Spleen (tissue), 11 donors: ENCODE results near the gene ZNF354C. TPM values are rescaled to one million over a fixed set of nuclear protein-coding genes. Genes with fewer than 3 reads are reported as not detected.

Experiments used
- DNase-seq: peaks from one replicate; pipeline ENCODE4 v3.0.0-alpha.2; 2020
- H3K27ac ChIP-seq, 8 donors: fragments of 200-600 bp; sonication (generic) in 7 of 8; 1 replicate in 4 of 8; 2 replicates in 4 of 8; pipeline versions ENCODE4 v1.5.0 to v1.8.0; 2016 to 2021; ENCODE audit warnings: inconsistent platforms in 4 of 8, mild to moderate bottlenecking in 4 of 8, moderate library complexity in 1 of 8
- H3K27me3 ChIP-seq, 7 donors: fragments of 200-600 bp; sonication (generic) in 6 of 7; replicated peaks in 1 of 7; 1 replicate in 4 of 7; 2 replicates in 3 of 7; pipeline versions ENCODE4 v1.5.0 to v1.8.0; 2016 to 2021; ENCODE audit warnings: inconsistent platforms in 3 of 7, mild to moderate bottlenecking in 1 of 7
- H3K36me3 ChIP-seq, 6 donors: fragments of 200-600 bp; sonication (generic) in 5 of 6; 1 replicate in 4 of 6; 2 replicates in 2 of 6; pipeline versions ENCODE4 v1.5.0 to v1.8.0; 2016 to 2021; ENCODE audit warnings: inconsistent platforms in 2 of 6
- H3K4me1 ChIP-seq, 6 donors: fragments of 200-600 bp; sonication (generic) in 5 of 6; 1 replicate in 3 of 6; 2 replicates in 3 of 6; pipeline versions ENCODE4 v1.5.0 to v1.8.0; 2016 to 2021; ENCODE audit warnings: inconsistent platforms in 3 of 6
- H3K4me3 ChIP-seq, 8 donors: fragments of 200-600 bp; sonication (generic) in 7 of 8; 1 replicate in 4 of 8; 2 replicates in 4 of 8; pipeline versions ENCODE4 v1.5.0 to v1.8.0; 2016 to 2021; ENCODE audit warnings: inconsistent platforms in 4 of 8, mild to moderate bottlenecking in 4 of 8, moderate library complexity in 2 of 8
- H3K9me3 ChIP-seq, 8 donors: fragments of 200-600 bp; sonication (generic) in 7 of 8; 1 replicate in 4 of 8; 2 replicates in 4 of 8; pipeline versions ENCODE4 v1.5.0 to v1.8.0; 2016 to 2021; ENCODE audit warnings: inconsistent platforms in 4 of 8
- POLR2A ChIP-seq, 3 donors: fragments of 450-650 bp; IDR thresholded peaks; one replicate each; pipeline ENCODE4 v1.5.1; 2017; ENCODE audit warnings: antibody characterized with exemption in 3 of 3, mild to moderate bottlenecking in 1 of 3
- POLR2AphosphoS5 ChIP-seq, 3 donors: sonication (generic); formaldehyde crosslinking; IDR thresholded peaks; one replicate each; pipeline ENCODE4 v1.5.1; 2017; ENCODE audit warnings: antibody characterized with exemption in 3 of 3
- WGBS, 5 donors: extraction: QIAGEN DNeasy Blood & Tissue Kit in 3 of 5; methylation state at CpG; one replicate each; pipeline versions ENCODE4 v1.1.5 to v1.1.7; 2013 to 2018; 5-methylcytosine and 5-hydroxymethylcytosine counted together
- intact Hi-C: fragments of 100-400 bp; cut with DNase I; formaldehyde crosslinking; loops from one replicate; pipeline ENCODE4 v1.15.0; 2023; ENCODE audit warnings: low total_unique reads
- polyA plus RNA-seq, 3 donors: library from polyadenylated mRNA; stranded (reverse); fragments of 200-250 nt; gene quantifications; one replicate each; pipeline ENCODE4 v1.2.1, GENCODE V29; 2013
- total RNA-seq, 7 donors: library from RNA; depleted of rRNA in 3 of 7; stranded (reverse); fragments of >200 nt in 3 of 7; fragmentation: NEBNext Ultra II Directional in 4 of 7; extraction: Animal tissue kit (Norgen Biotek cat#: 25700) in 4 of 7; gene quantifications; one replicate each; pipeline versions ENCODE4 v1.1.0 to v1.2.1, GENCODE V29; 2016 to 2021
- TF ChIP-seq, protein P1 (sequence below), 11 experiments: fragments of 200-600 bp in 7 of 11; fragments of 450-650 bp in 4 of 11; sonication (generic) in 4 of 11; IDR thresholded peaks in 8 of 11; conservative IDR thresholded peaks in 3 of 11; 1 replicate in 7 of 11; 2 replicates in 4 of 11; pipeline versions ENCODE4 v1.4.0 to v1.8.0; 2016 to 2021; ENCODE audit warnings: antibody characterized with exemption in 11 of 11, inconsistent platforms in 4 of 11, mild to moderate bottlenecking in 1 of 11
- donor health status: healthy with polysubstance abuse.
- donor health status: DM: no; HTN: no; CAD: no; lungs with moderate emphysema.
- donor health status: DM: no; HTN: no; CAD: no.
- donor health status: Bipolar disorder and iron deficiency.
- donor health status: healthy.
- donor health status: DM: no; HTN: no; CAD: no.
- donor health status: DM: yes; HTN: yes; CAD: no.

ZNF354C gene
- total and polyA plus RNA-seq, 10 donors: 1.3 to 8.5 (median 6.6) TPM

DNA sequence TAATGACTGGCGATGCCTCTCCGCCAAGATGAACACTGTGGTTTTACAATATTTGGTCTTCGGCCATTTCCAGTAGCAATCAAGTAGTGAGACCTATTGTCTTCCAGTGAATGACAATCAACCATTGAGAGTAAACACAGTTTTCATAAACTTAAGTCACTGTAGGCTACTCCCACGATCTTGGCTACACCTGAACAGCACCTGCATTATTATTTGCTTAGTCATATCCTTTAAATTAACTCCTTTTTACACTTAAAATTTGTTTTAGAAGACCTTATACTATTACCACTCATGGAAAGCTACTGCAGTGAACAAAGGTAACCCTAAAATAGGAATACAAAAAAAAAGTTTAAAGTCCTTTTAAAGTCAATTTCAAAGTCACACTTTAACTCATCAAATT is 58.2 kb downstream of the ZNF354C start:
- H3K27ac ChIP-seq: no peak overlapping the region
- WGBS, 5 donors: 77 to 86% (median 83%) methylated on average over 4 of the region's 4 CpGs
- intact Hi-C loops: no loop called here
- H3K36me3 ChIP-seq: peaks cover 0 to 88% (median 6%) of the 10 kb centered on the region in 6 donors
- H3K9me3 ChIP-seq: peaks cover 0 to 94% (median 47%) of the 10 kb centered on the region in 8 donors
- no peak for DNase-seq
- TF ChIP-seq POLR2A (IDR thresholded peaks at IDR 0.05) (no peak), POLR2AphosphoS5 (IDR thresholded peaks at IDR 0.05) (no peak)
- H3K4me3 ChIP-seq: no peak overlapping the region
- H3K27me3 ChIP-seq: no peaks in the 10 kb centered on the region
- H3K4me1 ChIP-seq: no peaks in the 10 kb centered on the region

DNA sequence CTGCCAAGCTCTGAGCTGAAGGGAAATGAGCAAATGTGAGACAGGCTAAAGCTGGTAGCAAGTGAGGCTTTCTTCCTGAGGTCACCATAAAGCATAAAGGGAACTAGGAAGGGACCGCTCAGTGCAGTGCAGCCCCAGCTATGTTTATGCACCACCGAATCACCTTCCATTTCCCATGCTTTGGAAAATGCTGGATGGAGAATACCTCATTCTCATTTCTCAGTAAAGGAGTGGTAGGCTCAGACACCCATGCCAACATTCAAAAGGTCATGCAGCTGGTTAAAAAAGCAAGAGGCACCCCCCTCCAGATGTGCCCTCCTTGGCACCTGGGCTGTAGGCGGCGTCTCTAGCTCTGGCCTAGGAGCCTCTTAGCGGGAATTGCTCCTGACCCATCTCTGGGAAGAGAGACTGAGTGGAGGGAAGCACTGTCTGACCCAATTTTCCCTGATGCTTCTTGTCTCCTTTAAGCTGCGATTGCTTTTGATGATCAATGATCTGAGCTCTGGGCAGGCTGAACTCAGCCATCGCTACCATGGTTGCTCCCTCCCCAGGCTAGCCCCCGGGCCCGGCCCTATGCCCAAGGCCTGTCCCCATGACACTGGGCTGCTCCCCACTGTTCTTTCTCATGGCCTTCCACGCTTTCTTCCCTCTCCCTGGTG is 58.7 kb downstream of the ZNF354C start:
- DNase-seq: peak; percentile 41
- H3K4me1 ChIP-seq: no peaks in the 10 kb centered on the region
- TF ChIP-seq POLR2AphosphoS5 (IDR thresholded peaks at IDR 0.05) (no peak), POLR2A (IDR thresholded peaks at IDR 0.05) (no peak)
- TF ChIP-seq, protein P1, sequence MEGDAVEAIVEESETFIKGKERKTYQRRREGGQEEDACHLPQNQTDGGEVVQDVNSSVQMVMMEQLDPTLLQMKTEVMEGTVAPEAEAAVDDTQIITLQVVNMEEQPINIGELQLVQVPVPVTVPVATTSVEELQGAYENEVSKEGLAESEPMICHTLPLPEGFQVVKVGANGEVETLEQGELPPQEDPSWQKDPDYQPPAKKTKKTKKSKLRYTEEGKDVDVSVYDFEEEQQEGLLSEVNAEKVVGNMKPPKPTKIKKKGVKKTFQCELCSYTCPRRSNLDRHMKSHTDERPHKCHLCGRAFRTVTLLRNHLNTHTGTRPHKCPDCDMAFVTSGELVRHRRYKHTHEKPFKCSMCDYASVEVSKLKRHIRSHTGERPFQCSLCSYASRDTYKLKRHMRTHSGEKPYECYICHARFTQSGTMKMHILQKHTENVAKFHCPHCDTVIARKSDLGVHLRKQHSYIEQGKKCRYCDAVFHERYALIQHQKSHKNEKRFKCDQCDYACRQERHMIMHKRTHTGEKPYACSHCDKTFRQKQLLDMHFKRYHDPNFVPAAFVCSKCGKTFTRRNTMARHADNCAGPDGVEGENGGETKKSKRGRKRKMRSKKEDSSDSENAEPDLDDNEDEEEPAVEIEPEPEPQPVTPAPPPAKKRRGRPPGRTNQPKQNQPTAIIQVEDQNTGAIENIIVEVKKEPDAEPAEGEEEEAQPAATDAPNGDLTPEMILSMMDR (IDR thresholded peaks at IDR 0.05 in 8 of 11, conservative IDR thresholded peaks at IDR 0.05 in 3 of 11): no peak
- peaks cover 0 to 88% (median 5%) of the 10 kb centered on the region in 6 donors for H3K36me3 ChIP-seq
- H3K4me3 ChIP-seq: no peak overlapping the region
- intact Hi-C loops: no loop called here
- WGBS, 5 donors: 89 to 96% (median 92%) methylated on average over 10 of the region's 10 CpGs
- peaks cover 0 to 94% (median 41%) of the 10 kb centered on the region in 8 donors for H3K9me3 ChIP-seq
- no peaks in the 10 kb centered on the region for H3K27me3 ChIP-seq
- no peak overlapping the region for H3K27ac ChIP-seq

DNA sequence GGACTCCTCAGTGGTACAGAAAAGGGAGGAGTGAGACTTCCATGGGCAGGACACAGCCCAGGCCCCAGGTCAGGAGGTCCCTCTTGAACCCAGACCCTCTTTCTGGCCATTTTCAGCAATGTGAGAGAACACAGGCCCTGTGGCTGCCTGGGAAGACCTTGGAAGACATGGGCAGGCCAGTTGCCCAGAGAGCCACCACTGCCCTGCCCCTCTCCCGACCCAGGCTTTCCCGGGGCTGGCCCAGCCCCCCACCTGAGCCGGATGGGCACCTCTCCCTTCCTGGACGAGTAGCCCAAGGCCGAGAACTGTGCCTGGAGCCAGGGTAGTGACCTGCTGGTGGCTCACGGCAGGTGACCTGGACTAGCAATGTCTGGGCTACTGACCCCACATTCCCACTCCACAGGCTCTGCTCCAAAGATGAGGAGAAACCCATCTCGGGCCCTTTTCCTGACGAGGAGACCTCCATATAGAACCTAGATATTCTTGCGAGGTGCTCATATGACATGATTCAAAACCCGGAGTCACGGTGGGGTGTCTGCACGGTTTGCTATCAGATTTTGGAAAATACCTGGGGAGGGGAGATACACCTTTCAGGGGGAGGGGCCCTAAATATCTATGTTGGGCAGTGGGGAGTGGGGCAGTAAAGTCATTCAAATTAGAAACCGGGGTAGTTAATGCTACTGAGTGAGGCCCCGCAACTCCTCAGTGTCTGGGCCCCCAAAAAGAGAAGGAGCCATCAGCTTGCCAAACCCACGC is 59.4 kb downstream of the ZNF354C start:
- no peaks in the 10 kb centered on the region for H3K27me3 ChIP-seq
- H3K4me3 ChIP-seq: no peak overlapping the region
- H3K4me1 ChIP-seq: no peaks in the 10 kb centered on the region
- intact Hi-C loops: no loop called here
- H3K9me3 ChIP-seq: peaks cover 0 to 94% (median 34%) of the 10 kb centered on the region in 8 donors
- H3K27ac ChIP-seq: no peak overlapping the region
- WGBS, 5 donors: 84 to 95% (median 86%) methylated on average over 9 to 15 of the region's 15 CpGs
- TF ChIP-seq, protein P1 (IDR thresholded peaks at IDR 0.05 in 8 of 11, conservative IDR thresholded peaks at IDR 0.05 in 3 of 11): no peak
- TF ChIP-seq POLR2A (IDR thresholded peaks at IDR 0.05) (no peak), POLR2AphosphoS5 (IDR thresholded peaks at IDR 0.05) (peak in 1 of 3 donors; percentile 19)
- peak; percentile 54 for DNase-seq
- H3K36me3 ChIP-seq: peaks cover 0 to 88% (median 3%) of the 10 kb centered on the region in 6 donors

DNA sequence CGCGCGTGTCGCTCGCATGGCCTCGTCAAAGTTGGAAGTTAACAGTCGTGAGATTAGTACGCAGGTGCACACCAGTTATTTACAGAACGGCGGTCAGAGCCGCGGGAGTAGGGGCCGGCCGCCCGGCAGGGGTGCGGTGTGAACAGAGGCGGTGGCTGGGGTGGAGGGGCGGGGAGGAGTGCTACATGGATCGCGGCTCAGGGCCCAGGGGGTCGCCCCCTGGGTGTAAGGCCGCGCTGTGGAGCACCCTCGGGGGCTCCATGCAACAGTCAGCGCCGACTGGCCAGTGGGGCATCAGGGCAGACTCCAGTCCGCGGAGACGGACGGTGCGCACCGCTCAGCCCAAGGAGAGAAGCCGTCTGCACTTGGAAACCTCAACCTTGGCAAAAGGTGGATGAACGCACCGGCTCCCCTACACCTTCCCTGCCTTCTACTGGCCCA is 60.3 kb downstream of the ZNF354C start:
- peaks cover 0 to 94% (median 26%) of the 10 kb centered on the region in 8 donors for H3K9me3 ChIP-seq
- no peaks in the 10 kb centered on the region for H3K27me3 ChIP-seq
- intact Hi-C loops: no loop called here
- peaks cover 0 to 88% (median 3%) of the 10 kb centered on the region in 6 donors for H3K36me3 ChIP-seq
- H3K27ac ChIP-seq: no peak overlapping the region
- DNase-seq: peak; percentile 47
- no peak for TF ChIP-seq POLR2A (IDR thresholded peaks at IDR 0.05)
- 92 to 98% (median 94%) methylated on average over 30 to 35 of the region's 35 CpGs for WGBS, 5 donors
- H3K4me1 ChIP-seq: no peaks in the 10 kb centered on the region
- H3K4me3 ChIP-seq: no peak overlapping the region
